CD4-positive, alpha-beta T cell treated with Interleukin-12 subunit alpha and Interleukin-12 subunit beta, for 1 hour (primary cell): ENCODE data around the gene RNU1-1.
"Not testable (repeated sequence)": the region's sequence is repeated elsewhere in the genome, so short reads cannot be mapped to it uniquely, and the experiment has no call there.

Experiments used
- DNase-seq: peaks from one replicate; pipeline ENCODE4 v3.0.0-alpha.2; 2020

RNU1-1 gene

DNA sequence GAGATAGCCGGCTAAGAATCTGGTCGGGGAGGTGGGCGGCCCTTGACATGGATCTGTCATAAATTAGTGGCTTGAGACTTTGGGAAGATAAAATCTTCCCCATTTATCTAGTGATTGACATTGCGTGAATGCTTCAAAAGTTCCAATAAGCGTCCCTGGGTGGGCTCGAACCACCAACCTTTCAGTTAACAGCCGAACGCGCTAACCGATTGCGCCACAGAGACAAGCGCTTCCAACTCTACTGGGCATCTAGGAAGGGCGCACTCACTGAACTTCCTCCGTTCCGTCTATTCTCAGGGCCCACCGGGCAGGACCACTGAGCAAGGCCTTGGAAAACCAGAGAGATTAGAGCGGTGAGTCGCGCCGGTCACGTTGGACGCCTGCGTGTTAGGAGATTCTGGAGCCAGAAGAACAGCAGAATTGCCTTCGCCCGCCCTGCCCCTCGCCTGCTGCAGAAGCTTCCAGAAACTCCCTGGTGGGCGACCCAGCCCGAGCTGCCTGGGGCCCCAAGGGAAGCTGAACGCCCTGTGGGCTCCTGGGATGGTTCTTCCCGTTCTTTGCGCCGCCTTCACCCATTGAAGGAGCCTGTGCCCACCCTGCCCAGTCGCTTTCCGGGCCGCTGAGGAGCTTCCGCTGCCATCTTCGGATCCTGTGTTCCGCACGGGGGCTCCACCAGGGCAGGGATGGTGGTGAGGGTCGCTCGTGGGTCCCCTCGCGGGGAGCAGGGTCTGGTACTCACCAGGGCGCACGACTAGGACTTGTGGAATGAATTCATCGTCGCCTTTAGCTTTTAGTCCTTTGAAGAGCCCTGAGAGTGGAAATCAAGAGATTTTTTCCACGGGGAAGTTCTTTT, 6.6 kb upstream of the RNU1-1 start:
- not testable (repeated sequence) for DNase-seq

DNA sequence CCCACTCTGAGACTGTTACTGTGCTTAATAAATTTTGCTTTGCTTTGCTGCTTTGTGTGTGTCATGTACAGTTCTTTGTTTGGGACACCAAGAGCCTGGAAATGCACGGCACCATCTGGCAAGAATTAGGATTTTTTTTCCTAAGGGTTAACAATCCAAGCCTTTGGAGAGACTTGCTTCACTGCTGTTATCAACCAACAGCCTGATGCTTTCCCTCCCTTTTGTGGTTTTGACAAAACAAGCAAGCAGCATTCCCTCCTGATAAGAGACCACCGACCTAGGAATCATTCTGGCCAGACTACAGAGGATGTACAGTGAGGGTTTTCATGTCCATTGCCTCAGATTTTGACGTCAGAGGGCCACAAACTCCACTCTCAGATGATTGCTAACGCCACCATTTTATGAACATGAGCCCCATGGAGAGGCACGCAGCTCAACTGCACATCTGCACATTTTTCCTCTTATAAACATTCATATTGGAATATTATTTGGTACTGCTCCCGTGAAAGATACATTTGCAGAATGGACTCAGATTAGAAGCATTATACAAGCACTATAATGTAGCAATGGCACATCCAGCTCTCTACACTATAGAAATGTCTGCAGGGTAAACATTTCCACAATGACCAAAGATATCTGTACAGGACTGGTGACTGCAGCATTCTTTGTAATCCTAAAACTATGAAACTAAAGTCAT, 5.3 kb upstream of the RNU1-1 start:
- DNase-seq, result not testable (repeated sequence)

DNA sequence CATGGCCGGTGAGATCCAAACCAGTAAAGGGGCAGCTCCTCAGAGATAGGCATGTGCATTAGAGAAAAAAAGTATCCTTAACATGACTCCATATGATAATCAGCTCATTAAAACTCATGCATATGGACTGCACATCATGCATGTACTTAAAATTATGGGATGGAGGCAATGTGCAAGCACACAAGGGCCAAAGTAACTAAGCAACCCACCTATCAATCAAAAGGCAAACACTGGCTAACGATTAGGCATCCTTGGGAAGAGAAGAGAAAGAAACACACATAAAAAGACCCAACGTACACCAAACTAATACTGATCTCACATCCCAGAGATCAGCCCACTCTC, 4.8 kb upstream of the RNU1-1 start:
- not testable (repeated sequence) for DNase-seq

DNA sequence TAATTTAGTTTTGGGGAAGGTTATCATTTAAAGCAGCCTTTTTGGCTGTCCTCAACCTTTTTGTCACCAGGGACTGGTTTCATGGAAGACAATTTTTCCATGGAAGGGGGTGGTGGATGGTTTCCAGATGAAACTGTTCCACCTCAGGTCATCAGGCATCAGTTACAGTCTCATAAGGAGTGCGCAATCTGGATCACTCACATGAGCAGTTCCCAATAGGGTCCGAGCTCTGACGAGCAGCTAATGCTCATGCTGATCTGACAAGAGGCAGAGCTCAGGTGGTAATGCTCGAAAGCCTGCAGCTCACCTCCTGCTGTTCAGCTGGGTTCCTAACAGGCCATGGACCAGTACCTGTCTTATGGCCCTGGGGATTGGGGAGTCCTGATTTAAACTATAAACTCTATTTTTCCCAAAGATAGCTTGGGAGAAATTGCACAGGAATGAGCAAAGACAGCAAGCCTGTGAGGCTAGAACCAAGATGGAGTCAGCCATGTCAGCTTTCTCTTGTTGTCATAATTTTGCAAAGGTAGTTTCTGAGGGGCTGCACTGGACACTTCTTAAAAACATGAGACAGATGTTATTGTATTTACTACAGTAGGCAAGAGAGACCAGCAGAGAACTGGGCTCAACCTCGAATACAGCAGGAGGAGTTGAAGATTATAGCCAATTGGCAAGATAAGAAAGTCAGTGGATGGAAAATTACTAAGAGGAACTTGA, 2.8 kb upstream of the RNU1-1 start:
- not testable (repeated sequence) for DNase-seq

DNA sequence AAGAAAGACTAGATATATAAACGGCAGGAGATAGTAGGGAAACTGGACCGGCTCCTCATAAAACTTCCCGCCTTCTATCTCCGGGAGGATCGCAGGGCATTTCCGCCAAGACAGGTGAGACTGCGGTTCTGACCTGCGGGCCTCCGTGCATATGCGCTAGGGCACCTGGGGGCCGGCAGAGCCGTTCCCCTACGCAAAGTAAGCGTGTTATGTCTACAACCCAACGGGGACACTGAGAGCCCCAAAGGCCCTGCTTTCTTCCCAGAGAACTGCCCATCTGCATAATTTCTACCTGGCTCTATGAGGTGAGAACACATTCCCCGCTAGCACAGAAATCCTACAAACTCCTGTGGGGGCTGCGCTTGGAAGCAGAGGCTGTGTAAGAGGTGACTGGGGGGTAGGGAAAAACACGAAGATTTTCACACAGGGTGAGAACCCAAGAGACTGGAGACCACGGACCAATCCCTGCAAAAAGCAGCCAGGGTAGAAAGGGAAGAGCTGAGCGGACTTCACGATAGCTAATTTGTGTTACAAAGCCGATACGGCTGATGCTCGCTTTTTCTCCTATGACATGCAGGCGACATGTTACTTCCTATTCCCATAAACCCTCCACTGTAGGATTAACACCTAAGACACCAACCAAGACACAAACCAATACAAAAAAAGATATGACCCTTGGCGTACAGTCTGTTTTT, 526 bp downstream of the RNU1-1 start:
- peak; percentile 75 for DNase-seq

DNA sequence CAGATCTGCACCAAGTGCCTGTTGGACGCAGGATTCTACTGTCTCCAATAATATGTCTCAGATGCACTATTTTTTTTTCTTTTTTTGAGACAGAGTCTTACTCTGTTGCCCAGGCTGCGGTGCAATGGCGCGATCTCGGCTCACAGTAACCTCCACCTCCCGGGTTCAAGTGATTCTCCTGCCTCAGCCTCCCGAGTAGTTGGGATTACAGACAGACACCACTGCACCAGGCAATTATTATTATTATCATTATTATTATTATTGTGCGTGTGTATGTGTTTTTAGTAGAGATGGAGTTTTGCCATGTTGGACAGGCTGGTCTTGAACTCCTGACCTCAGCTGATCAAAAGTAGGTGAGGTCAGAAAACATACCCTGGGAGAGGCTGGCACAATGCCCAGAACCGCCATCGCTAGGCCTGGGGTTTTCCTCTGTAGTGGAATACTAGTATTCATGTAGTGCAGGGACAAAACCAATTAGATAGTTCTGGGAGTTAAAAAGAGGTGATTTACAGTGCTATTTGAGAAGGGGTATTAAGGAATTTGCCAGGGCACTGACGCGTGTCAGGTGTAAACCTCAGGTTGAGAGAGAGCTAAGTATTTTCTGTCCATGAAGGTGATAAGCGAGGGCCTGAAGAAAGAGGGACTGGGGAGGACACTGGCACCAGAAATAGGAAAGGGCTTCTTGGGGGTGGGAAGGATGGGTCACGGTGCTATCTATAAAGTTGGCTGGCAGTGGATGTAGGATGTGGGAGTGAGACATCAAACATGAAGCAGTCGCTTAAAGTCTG, 1.3 kb downstream of the RNU1-1 start:
- DNase-seq, result peak; percentile 46

- DNase-seq, result not testable (repeated sequence)
Observed at GRCh38 chr1:16511926-16512325, 2.2 kb downstream of the RNU1-1 start.

GRCh38 chr1:16508861-16509445, 5.1 kb downstream of the RNU1-1 start:
- DNase-seq, result peak; percentile 23

DNA sequence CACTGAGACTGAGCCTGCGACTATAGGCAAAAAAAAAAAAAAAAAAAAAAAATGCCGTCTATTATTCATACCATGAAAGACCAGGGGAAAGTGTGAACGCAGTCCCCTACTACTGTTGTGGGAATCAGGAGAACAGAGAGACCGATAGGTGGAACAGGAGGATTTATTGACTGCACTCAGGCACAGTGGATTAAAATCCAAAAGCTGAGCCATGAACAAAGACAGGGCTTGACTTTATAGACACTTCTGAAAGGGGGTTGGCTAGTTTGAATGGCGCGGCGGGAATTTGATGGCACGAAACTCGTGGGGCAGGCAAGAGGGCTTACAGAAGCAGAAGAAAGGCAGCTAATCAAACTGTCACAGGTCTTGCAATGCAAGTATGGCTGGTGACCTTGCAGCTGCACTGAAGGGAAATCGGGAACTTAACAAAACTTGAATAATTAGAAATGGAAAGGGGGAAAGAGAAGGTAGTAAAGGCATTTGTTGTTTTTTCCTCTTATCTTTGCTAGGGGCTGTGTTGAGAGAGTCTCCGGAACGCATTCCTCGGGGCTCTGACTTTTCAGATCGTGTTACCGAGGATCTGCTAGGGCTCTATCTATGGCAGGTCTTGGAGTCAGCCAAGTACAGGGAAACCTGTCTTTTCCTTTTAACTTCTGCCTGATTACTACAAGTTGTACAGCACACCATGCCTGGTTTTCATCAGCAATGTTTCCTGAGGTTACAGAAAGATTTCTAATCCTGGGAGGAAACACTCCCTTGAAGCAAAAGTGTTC, 7.5 kb downstream of the RNU1-1 start:
- DNase-seq, result not testable (repeated sequence)

- not testable (repeated sequence) for DNase-seq
Observed at GRCh38 chr1:16505870-16506269, 8.2 kb downstream of the RNU1-1 start.

- DNase-seq, result no peak
Observed at GRCh38 chr1:16503494-16503893, 10.6 kb downstream of the RNU1-1 start.

- DNase-seq, result not testable (repeated sequence)
Observed at GRCh38 chr1:16501446-16501845, 12.6 kb downstream of the RNU1-1 start.

DNA sequence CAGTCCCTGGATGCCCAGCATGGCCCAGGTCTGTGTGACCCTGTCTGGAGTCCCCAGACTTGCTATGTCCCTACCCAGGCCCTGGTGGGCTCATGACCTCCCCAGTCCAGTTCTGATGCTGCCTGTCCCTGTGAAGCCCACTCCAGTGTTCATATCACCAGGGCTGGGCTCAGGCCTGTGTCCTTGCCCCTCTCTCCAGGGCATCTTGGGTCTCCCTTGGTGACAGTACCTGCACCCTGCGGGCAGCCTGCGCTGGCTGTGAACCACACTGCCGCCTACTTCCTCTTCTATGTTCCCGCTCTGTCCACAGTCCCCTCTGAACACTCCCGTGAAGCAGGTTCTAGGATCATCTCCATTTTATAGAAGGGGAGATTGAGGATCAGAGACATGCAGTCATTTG, 13.1 kb downstream of the RNU1-1 start:
- not testable (repeated sequence) for DNase-seq

DNA sequence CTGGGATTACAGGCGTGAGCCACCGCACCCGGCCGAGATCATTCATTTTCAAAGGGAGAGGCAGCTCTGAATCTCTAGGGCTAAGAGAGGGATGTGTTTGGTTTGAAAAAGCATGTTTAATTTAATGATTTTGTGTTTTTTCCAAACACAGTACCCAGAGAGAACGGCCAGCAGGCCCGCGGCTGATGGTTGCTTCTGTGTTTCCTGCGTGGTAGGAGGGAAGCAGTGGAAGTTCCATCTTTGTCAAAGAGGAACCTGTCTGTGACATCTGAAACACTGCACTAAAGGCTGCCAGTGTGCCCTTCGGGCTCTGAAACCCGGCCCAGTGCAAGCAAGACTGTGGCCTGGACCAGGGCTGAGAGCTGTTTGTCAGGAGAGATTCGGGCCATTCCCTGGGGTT, 13.6 kb downstream of the RNU1-1 start:
- DNase-seq, result not testable (repeated sequence)

DNA sequence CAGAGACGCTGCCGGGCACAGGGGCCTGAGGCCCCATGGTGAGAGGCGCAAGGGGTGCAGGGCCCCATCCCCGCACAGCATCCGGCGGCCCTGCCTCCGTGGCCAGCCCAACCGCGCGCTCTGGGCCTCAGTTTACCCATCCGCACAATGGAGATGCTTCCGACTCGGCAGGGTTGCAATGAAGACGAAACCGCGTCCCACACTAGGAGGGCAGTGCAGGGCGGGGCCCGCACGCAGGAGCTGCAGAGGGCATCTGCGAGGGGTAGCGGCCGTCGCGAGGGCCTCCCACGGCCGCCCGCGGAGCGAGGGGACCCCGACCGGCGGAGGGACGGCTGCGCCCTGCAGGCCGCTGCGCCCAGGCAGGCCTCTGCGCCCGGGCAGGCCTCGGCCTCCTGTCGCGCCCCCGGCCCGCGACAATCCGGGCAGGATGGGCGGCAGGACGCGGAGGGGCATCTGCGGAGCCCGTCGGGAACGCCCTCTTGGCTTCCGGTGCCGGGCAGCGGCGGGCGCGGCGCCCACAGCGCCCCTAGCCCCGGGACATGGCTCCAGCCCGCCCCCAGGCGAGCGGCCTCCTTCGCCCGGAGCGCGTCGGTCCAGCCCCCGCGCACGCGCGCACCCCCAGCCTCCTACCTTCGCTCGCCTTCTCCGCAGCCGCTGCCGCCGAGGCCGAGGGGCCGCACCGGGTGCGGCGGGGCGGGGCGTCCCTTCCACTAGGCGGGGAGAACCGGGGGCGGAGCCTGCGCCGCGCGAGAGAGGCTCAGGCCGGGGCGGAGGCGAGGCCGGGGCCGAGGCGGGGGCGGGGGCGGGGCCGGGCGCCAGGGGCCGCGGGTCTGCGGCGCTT, 15.3 kb downstream of the RNU1-1 start:
- DNase-seq, result peak; percentile 89

DNA sequence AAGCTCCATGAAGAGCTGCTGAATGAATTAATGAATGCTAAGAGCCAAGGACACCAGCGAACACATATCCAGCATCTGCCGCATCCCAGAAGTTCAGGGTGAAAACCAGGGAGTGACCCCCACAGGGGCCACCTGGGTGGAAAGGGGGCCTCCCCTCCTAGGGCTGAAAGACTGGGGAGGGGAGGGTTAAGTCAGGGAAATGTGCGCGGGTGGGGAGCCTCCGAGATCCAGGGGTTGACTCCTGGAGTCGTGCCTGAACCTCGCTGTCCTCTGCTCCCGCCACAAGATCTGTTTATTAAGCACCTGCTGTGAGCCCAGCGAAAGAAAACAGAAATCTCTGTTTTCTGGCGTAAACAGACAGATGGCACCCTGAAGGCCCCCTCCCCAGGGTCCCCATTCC, 16.0 kb downstream of the RNU1-1 start:
- not testable (repeated sequence) for DNase-seq

DNA sequence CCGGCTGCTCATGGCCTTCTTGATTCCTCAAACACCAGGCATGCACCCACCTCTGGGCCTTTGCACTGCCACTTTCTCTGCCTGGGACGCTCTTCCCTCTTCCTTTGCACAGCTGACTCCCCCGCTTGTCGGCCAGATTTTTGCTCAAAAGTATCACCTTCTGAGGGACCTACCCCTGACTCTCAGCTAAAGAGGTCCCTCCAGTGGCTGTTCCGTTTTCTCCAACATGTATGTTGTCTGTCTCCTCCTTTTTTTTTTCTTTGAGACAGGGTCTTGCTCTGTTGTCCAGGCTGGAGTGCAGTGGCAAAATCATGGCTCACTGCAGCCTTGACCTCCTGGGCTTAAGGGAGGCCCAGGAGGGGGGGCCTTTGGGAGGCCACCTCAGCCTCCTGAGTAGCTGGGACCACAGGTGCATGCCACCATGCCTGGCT, 16.6 kb downstream of the RNU1-1 start:
- not testable (repeated sequence) for DNase-seq

DNA sequence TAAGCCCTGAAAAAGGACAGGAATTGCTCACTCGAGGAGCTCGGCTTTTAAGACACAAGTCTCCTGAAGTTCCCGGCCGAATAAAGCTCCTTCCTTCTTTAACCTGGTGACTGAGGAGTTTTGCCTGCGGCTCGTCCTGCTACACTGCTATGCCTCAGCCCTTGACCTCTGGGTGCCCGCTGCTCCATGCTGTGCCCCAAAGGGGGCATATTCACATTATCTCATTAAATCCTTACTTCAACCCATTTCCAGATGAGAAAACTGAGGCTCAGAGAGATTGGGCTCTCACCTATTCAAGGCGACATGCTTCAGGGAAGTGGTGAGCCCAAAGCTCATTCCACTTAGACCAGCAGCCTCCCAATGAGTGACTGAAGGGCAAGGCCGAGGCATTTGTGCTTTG, 20.4 kb downstream of the RNU1-1 start:
- not testable (repeated sequence) for DNase-seq

- not testable (repeated sequence) for DNase-seq
Observed at GRCh38 chr1:16492937-16493336, 21.1 kb downstream of the RNU1-1 start.
